HG03521 (cell line): ENCODE results near the gene PTK7.
"Not testable (repeated sequence)": the region's sequence is repeated elsewhere in the genome, so short reads cannot be mapped to it uniquely, and the experiment has no call there.

Experiments used
- ATAC-seq: cut with Tn5 transposase; IDR thresholded peaks from one replicate; pipeline ENCODE4 v1.9.1; 2021; ENCODE audit warnings: mild to moderate bottlenecking, moderate library complexity; ENCODE audit not compliant: unreplicated experiment

Gene PTK7

DNA sequence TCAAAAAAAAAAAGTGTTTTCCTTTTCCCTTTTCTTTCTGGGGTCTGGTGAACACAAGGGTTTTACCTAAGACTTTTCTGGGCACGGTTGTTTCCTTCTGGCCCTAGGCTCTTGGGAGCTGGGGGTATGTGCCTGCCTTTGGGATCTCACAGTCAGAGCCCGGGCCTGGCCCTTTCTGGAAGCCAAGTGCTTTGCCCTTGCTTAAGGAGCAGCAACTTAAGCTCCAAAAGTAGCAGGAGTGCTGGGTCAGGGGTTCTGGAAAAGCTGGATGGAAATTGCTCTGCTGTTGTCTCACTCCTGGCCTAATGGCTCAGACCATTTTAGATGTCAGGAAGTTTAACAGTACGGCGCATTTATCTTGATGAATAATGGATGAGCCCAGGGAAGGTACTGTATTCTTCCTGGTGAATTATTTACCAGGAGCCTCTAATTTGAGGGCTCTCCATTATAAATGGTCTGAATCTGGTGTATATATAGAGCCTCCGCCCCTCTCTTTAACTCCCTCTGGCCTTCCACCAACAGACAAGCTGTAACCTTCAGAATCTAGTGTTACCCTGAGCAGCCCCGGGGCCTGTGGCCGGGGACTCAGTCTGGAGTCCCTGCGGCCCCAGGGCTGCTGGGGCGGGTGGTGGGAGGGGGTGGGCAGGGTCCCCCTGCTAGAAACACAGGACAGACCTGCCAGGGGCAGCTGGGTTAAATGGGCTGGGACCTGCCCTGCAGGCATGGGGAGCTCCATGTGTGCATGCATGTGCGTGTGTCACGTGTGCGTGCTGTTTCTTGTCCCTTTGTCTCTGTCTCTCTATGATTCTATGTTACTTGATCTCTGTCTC, 37.5 kb downstream of the PTK7 start:
- no peak for ATAC-seq

DNA sequence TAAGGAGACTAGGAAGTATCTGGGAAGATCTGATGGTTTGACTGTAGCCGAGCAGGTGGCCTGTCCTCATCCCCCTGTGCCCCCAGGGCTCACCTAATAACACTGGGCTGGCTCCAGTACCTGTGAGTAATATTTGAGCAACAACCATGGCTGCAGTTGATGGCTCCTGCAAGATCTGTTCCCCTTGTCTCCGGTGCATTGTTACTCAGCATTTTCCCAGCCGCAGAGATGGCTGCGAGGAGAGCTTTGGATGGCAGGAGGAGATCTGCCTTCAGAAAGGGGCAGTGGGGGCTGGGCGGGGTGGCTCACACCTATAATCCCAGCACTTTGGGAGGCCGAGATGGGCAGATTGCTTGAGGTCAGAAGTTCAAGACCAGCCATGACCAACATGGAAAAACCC, 39.3 kb downstream of the PTK7 start:
- no peak for ATAC-seq

DNA sequence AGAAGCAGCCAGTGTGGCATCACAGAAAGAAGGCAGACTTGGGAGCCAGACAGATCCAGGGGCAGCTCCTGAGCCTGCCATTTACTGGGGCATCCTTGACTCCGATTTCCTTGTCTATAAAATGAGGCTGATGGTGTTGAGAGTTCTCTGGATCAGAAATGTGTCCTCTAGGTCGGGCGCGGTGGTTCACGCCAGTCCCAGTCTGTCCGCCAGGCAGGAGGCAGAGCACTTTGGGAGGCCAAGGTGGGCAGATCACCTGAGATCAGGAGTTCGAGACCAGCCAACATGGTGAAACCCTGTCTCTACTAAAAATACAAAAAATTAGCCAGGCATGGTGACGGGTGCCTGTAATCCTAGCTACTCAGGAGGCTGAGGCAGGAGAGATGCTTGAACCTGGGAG, 41.4 kb downstream of the PTK7 start:
- ATAC-seq, result not testable (repeated sequence)

DNA sequence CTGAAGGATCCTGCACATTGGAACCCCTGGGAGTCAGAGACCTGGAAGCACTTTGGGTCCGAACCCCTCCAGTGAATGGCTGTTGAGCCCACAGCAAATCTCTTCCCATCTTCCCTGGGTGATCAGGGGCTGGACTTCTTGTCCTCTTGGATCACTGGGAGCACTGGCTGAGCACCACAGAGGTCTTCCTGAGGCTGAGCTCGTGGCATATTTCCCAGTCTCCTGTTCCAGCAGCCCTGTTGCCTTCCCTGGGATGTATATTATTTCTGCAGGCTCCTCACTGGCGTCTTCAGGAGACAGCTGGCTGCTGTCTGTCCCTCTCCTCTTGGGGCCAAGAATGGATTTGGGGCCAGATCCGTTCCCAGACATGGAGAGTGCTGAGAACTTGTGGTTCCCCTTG, 43.4 kb downstream of the PTK7 start:
- ATAC-seq, result no peak

DNA sequence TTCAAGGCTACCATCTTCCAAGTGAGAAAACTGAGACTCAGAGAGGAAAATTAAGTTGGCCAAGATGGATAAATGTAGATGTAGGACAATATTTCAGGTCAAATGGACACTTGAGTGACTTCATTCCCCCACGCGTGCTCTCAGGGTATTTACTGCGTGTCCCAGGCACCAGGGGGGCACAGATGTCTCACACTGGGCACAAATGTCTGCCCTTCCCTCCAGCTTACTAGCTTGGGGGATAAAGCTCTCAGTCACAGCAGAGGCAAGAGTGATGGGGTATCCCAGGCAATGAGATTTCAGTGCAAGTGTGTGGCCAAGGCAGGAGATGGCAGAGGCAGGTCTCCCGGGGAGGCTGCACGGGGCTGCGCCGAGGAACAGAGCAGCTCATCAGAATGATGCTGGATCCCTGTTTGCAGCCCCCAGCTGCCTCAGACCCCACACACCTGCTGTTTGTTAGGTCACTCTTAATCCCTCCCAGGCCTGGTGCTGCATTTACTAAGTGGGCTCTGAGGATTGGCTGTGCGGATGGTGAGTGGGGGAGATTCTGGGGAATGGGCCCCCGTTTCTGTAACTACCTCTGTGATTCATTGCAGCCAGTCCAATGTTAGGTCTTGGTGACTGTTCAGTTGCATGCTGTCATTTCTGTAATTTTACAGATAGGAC, 44.1 kb downstream of the PTK7 start:
- no peak for ATAC-seq

DNA sequence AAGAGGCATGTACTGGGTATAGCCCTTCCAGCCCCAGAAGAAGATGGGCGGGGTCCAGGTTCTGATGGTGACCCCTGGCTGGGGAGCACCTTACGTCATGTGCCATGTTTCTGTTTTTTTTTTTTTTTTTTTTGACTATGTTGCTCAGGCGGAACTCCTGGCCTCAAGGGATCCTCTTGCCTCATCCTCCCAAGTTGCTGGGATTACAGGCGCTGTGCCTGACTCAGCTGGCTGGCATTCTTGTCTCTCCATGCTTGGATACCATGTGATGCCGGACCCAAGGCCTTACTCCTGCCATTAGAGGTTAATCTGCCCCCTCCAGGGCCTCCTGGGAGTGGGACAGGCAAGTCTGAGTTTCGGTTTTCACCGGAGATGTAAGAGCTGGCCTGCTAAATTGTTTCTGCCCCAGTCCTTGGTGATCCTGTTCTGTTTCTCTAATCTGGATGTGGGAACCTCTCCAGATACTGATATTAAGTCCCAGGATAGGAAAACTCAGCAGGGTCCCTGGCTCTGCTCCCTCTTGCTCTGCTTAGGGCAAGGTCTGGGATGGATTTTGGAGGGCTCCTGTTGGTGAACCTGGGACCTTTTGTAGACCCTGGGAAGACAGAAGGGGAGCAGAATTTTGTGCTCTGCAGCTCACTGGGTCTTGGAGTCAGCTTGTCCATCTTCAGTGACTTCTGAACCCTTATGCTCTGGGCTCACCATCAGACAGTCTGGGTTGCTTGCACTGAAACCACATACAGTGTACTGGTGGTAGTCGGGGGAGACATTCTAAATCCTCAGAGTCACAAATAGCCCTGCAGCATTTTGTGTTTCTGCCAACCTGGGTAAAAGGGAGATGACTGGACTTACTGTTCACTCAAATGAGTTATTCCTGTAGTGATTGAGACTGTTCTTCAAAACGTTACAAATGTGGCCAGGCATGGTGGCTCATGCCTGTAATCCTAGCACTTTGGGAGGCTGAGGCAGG, 45.1 kb downstream of the PTK7 start:
- ATAC-seq, result no peak

DNA sequence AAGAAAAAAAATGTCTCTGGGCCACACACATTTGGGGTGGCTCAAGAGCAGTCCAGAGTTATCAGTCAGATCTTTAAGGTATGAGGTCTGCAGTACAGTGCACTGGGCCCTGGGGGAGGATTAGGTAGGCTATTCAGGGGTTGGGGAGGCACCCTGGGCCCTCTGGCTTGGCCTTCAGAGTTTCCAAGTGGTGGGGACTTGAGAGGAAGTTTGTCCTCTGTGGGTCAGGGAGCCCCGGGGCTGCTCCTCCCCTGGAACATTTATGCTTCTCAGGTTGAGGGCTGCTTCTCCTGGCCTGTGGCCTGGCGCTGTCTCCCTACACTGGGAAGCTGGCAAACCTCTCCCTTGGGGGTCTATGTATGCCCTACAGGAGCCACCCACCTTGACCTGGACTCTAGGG, 46.0 kb downstream of the PTK7 start:
- ATAC-seq, result no peak

DNA sequence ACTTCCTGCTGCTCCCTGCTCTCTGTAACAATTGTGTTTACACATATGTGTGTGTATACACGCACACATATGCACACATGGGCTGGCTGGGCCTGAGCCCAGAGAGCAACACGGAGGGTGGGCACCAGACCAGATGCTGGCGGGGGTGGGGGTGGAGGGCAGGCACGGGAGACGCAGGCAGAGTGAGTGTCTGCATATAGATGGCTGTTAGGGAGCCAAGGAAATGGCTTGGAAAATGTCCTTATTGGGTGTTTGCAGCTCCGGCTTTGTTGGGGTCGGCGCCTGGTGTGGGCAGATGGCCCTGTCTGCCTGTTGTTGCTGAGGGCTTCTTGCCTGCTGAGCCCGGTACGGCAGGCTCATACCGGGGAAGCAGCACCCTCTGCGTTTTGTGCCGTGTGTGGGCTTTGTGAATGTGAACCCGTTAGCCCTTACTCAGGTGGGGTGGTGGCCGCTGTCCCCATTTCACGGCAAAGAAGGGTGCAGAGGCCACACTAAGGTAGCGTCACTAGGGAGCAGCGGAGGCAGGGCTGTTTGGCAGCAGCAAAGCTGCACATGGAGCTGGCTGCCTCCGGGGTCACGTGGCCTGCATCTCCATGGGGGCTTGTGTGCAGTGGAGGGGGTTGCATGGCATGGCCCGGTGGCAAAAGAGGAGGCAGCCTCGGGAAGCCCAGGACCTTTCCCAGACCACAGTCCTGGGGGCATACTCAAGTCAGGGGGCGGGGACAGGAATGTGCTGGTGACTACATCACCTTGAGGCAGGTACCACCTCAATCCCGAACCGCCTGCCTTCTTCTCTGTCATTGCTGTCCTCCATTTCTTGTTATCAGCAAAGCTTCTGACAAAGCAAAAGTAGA, 47.6 kb downstream of the PTK7 start:
- no peak for ATAC-seq

DNA sequence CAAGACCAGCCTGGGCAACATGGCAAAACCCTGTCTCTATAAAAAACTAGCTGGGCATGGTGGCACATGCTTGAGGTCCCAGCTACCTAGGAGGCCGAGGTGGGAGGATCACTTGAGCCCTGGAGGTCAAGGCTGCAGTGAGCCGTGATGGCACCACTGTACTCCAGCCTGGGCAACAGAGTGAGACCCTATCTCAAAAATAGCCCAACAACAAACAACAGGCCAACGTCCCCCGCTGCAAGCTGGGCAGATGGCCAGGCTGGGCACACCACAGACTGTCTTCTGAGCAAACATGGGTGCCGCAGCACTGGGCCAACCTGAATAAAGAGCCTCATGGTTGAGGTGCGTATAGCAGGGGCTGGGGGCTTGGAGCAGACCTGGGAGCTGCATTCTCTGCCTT, 48.4 kb downstream of the PTK7 start:
- ATAC-seq, result no peak

DNA sequence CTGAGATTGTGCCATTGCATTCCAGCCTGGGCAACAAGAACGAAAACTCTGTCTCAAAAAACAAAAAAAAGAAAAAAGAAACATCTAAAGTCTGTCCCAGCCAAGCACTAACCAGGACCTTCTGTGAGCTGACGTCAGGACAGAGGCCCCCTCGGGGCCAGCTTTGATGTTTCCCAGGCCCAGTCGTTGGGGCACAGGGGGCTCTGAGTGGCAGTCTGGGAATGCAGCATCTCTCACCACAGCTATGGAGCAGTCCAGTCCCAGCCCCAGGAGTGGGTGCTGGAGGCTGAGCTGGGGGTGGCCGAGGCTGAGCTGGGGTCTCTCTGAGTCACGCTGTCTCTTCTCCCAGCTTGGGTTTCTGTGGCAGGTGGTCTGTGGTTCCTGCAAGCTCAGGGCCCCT, 49.0 kb downstream of the PTK7 start:
- ATAC-seq, result no peak

DNA sequence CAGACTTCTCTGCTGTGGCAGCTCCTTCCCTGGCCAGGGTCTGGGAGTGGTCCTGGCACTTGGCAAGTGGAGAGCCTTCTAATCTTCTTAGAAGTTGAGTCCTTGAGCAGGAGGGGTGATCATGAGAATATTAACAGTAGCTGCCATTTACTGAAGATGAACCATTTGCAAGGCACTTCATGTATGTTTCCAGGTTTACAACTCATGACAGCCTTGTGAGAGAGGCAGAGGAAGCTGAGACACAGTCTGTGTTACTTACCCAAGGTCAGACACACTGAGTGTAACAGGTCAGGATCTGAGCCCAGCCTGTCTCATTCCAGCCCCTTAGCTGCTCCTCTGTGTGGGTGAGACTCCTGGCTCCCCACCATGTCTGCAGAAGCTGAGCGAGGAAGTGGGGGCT, 49.4 kb downstream of the PTK7 start:
- ATAC-seq, result no peak

DNA sequence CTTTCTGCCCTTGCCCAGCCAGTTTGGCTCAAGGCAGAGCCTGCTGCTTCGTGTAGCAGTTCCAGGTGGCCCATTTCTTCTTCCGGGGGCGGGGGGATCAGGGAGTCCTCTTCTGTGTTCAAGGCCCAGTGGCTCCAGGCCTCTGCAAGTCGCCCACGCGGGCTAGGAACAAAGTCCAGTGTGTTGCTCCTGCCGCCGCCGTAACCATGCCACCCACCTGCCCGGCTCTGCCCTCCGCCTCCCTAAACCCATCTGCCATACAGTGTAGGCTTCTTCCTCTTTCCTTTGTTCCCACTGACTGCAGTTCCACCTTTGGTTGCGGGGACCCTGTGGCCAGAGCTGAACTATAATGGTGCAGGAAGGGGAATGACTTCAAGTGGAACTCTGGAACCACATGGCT, 51.1 kb downstream of the PTK7 start:
- ATAC-seq, result no peak

DNA sequence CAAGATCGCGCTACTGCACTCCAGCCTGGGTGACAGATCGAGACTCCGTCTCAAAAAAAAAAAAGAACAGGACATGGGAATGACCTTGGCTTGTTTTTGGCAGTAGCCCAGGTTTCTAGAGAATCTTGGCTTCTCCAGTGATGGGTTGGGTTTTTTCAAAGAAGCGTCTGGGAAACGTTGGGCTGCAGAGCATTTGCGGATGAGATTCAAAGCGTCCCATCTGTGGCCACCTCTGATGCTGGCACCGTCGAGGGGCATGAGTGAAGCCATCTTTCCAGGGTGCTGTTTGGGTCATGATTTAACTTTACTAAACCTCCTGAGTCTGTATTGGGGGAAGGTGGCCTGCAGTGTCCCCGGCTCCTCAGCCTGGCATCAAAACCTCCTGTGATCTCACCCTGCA, 51.8 kb downstream of the PTK7 start:
- no peak for ATAC-seq

DNA sequence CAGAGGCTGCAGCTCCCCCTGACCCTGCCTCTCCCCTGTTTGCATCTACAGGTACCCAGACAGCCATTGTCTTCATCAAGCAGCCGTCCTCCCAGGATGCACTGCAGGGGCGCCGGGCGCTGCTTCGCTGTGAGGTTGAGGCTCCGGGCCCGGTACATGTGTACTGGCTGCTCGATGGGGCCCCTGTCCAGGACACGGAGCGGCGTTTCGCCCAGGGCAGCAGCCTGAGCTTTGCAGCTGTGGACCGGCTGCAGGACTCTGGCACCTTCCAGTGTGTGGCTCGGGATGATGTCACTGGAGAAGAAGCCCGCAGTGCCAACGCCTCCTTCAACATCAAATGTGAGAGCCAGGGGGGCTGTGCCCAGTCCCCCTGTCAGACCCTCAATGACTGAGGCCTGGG, 52.8 kb downstream of the PTK7 start:
- ATAC-seq, result no peak

DNA sequence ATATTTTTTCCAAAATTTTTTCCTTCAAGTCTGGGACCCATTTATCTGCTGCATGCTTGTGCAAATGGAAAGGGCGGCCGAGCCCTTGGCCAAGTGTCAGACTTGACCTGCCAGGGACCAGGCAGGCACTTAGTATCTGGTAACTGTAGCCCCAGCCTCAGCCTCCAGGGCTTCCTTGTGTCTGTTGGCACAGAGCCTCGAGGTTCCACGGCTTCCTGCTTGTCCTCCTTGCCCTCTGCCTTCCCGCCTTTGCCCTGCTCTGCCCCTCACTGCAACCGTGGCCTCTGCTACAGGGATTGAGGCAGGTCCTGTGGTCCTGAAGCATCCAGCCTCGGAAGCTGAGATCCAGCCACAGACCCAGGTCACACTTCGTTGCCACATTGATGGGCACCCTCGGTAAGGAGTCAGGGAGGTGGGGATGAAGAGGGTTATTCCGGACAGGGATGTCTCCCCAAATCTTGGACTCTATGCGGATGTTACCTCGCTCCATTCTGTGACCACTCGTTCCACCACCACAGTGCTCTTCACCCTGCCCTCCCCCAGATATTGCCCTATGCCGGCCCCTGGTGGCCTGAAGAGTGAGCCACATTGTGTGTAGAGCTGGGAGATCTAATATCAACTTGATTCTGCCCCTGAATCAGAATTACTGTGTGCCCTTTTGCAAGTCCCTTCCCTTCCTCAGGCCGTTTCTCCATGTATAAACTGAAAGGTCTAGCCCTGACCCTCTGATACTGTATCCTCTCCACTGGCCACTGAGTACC, 53.5 kb downstream of the PTK7 start:
- ATAC-seq, result no peak

DNA sequence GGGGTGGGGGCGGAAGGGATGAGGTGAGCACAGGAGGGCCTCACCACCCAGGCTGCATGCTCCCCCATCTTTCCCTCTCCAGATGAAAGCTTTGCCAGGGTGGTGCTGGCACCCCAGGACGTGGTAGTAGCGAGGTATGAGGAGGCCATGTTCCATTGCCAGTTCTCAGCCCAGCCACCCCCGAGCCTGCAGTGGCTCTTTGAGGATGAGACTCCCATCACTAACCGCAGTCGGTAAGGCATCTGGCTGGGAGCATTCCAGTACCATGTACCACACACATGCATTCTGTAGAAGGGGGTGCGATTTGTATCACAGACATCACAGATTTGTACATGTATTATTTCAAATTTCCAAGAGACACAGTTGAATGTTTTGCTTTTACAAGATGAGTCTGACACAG, 54.3 kb downstream of the PTK7 start:
- ATAC-seq, result no peak

DNA sequence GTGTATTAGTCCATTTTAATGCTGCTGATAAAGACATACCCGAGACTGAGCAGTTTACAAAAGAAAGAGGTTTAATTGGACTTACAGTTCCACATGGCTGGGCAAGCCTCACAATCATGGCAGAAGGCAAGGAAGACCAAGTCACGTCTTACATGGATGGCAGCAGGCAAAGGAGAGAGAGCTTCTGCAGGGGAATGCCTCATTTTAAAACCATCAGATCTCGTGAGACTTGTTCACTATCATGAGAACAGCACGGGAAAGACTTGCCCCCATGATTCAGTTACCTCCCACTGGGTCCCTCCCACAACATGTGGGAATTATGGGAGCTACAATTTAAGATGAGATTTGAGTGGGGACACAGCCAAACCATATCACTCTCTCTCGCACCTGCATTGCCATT, 55.3 kb downstream of the PTK7 start:
- ATAC-seq, result not testable (repeated sequence)

DNA sequence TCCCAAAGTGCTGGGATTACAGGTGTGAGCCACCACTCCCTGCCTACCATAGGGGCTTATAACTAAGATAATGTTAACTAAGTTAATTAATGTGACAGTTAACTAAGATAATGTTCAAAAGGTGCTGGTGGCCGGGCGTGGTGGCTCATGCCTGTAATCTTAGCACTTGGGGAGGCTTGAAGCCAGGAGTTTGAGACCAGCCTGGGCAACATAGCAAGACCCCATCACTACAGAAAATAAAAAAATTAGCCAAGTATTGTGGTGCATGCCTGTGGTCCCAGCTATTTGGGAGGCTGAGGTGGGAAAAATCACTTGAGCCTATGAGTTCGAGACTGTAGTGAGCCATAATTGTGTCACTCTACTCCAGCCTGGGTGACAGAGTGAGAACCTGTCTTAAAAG, 62.2 kb downstream of the PTK7 start:
- no peak for ATAC-seq

DNA sequence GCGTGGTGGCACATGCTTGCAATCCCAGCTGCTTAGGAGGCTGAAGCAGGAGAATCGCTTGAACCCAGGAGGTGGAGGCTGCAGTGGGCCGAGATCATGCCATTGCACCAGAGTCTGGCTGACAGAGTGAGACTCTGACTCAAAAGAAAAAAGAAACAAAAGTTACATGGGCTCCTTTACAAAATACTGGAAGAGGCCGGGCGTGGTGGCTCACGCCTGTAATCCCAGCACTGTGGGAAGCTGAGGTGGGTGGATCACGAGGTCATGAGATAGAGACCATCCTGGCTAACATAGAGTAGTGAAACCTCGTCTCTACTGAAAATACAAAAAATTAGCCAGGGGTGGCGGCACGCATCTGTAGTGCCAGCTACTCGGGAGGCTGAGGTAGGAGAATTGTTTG, 63.9 kb downstream of the PTK7 start:
- not testable (repeated sequence) for ATAC-seq

DNA sequence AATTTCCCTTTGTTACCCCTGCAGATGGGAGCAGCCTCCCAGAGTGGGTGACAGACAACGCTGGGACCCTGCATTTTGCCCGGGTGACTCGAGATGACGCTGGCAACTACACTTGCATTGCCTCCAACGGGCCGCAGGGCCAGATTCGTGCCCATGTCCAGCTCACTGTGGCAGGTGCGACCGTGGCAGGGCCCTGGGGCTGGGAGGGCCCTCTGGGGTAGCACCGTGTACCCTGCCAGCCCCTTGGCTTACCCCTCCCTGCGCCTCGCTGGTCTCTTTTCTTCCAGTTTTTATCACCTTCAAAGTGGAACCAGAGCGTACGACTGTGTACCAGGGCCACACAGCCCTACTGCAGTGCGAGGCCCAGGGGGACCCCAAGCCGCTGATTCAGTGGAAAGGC, 65.5 kb downstream of the PTK7 start:
- no peak for ATAC-seq
